Hepatocyte (in vitro differentiated cells): Measurements from ENCODE around the gene IL17RB. TPM values are rescaled to one million over a fixed set of nuclear protein-coding genes. Genes with fewer than 3 reads are reported as not detected.
A peak's percentile ranks its signal among the peaks of the same experiment; 100 is the strongest.

Source experiments
- DNase-seq: peaks from one replicate; pipeline ENCODE4 v3.0.0-alpha.2; 2016; ENCODE audit warnings: low spot score
- H2AFZ ChIP-seq: fragments of 200-600 bp; sonication (generic); 2 replicates; pipeline ENCODE4 v1.6.0; 2016; ENCODE audit warnings: antibody characterized with exemption, mild to moderate bottlenecking
- H3K27ac ChIP-seq: fragments of 200-600 bp; sonication (generic); 2 replicates; pipeline ENCODE4 v1.5.1; 2016; ENCODE audit warnings: mild to moderate bottlenecking
- H3K27me3 ChIP-seq: fragments of 200-600 bp; sonication (generic); 2 replicates; pipeline ENCODE4 v1.6.1; 2016
- H3K36me3 ChIP-seq: fragments of 200-600 bp; sonication (generic); replicated peaks from 2 replicates; pipeline ENCODE4 v1.5.1; 2016; ENCODE audit warnings: low read depth; ENCODE audit not compliant: insufficient read depth
- H3K4me1 ChIP-seq: fragments of 200-600 bp; sonication (generic); 2 replicates; pipeline ENCODE4 v1.5.1; 2016; ENCODE audit warnings: mild to moderate bottlenecking, moderate library complexity; ENCODE audit not compliant: insufficient read depth
- H3K4me2 ChIP-seq: fragments of 200-600 bp; sonication (generic); 2 replicates; pipeline ENCODE4 v1.6.0; 2016
- H3K4me3 ChIP-seq: fragments of 200-600 bp; sonication (generic); 2 replicates; pipeline ENCODE4 v1.5.1; 2016; ENCODE audit warnings: mild to moderate bottlenecking
- H3K79me2 ChIP-seq: fragments of 200-600 bp; sonication (generic); 2 replicates; pipeline ENCODE4 v1.6.0; 2017; ENCODE audit warnings: mild to moderate bottlenecking
- H3K9me2 ChIP-seq: fragments of 200-600 bp; sonication (generic); replicated peaks from 2 replicates; pipeline ENCODE4 v1.6.0; 2017; ENCODE audit warnings: mild to moderate bottlenecking; ENCODE audit not compliant: insufficient read depth
- H3K9me3 ChIP-seq: fragments of 200-600 bp; sonication (generic); 2 replicates; pipeline ENCODE4 v1.5.1; 2016; ENCODE audit warnings: low read depth, mild to moderate bottlenecking
- H4K20me1 ChIP-seq: fragments of 200-600 bp; sonication (generic); 2 replicates; pipeline ENCODE4 v1.6.0; 2016; ENCODE audit warnings: mild to moderate bottlenecking; ENCODE audit not compliant: insufficient read depth, poor library complexity, severe bottlenecking
- CTCF ChIP-seq: fragments of 200-600 bp; sonication (generic); IDR thresholded peaks from 2 replicates; pipeline ENCODE4 v1.5.1; 2016; ENCODE audit warnings: antibody characterized with exemption, mild to moderate bottlenecking; ENCODE audit not compliant: poor library complexity
- EZH2 ChIP-seq: fragments of 200-600 bp; sonication (generic); IDR thresholded peaks from 2 replicates; pipeline ENCODE4 v1.6.1; 2016; ENCODE audit warnings: antibody characterized with exemption, mild to moderate bottlenecking, borderline replicate concordance
- EZH2phosphoT487 ChIP-seq: fragments of 200-600 bp; sonication (generic); IDR thresholded peaks from one replicate; pipeline ENCODE4 v1.6.1; 2018; ENCODE audit warnings: antibody characterized with exemption, mild to moderate bottlenecking, low read depth, moderate library complexity; ENCODE audit not compliant: unreplicated experiment, severe bottlenecking
- WGBS: methylation state at CpG from one replicate; pipeline ENCODE4 v1.1.6; 2016; ENCODE audit warnings: low lambda C conversion rate; ENCODE audit errors: missing lambda C conversion rate; 5-methylcytosine and 5-hydroxymethylcytosine counted together
- polyA plus RNA-seq: library from polyadenylated mRNA; unstranded; fragments of >200 nt; fragmentation: Nextera tagmentation; extraction: Ambion mirVana; gene quantifications from 2 replicates; pipeline ENCODE4 v1.2.1, GENCODE V29; 2016
- total RNA-seq: library from RNA; depleted of rRNA; stranded (reverse); fragments of >200 nt; gene quantifications from 2 replicates; pipeline ENCODE4 v1.2.3, GENCODE V29; 2014

Gene IL17RB
- total and polyA plus RNA-seq, 2 experiments from 2014 or later: 14.1 to 17.4 TPM

DNA sequence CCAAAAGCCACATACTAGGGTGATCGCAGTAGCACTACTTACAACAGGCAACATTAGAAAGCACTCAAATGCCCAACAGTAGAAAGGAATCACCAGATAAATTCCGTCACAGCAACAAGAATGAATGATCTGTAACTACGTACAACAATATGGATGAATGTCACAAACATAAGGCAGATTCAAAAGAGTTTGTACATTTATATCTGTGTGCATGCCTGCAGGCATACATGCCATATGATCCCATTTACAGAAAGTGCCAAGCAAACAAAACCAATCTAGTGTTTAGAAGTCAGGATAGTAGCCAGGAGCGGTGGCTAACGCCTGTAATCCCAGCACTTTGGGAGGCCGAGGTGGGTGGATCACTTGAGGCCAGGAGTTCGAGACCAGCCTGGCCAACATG lies 3.5 kb downstream of the IL17RB start:
- Histone ChIP-seq H3K9me3 (no peaks in the 10 kb centered on the region), H3K27ac (no peak overlapping the region), H3K4me2 (no peak overlapping the region), H3K27me3 (no peaks in the 10 kb centered on the region), H3K4me1 (peaks cover 9% of the 10 kb centered on the region), H3K36me3 (no peaks in the 10 kb centered on the region), H4K20me1 (no peaks in the 10 kb centered on the region), H3K4me3 (no peak overlapping the region), H3K79me2 (peaks cover 3% of the 10 kb centered on the region), H3K9me2 (no peaks in the 10 kb centered on the region), H2AFZ (no peak overlapping the region)
- WGBS: 98% methylated on average over 7 of the region's 7 CpGs
- no peak for DNase-seq
- no peak for TF ChIP-seq CTCF
- TF ChIP-seq EZH2phosphoT487: no peak
- no peak for TF ChIP-seq EZH2

GRCh38 chr3:53850895-53851294 lies 4.5 kb downstream of the IL17RB start:
- DNase-seq: peak; percentile 50
- no peaks in the 10 kb centered on the region for H3K27me3 ChIP-seq

GRCh38 chr3:53856964-53857363 lies 10.6 kb downstream of the IL17RB start:
- 85% methylated on average over 7 of the region's 7 CpGs for WGBS

More at GRCh38 chr3:53850895-53851294, 4.5 kb downstream of the IL17RB start:
- Histone ChIP-seq H4K20me1 (no peaks in the 10 kb centered on the region), H3K4me3 (no peak overlapping the region), H2AFZ (no peak overlapping the region), H3K9me3 (no peaks in the 10 kb centered on the region), H3K4me2 (no peak overlapping the region), H3K79me2 (peaks cover 3% of the 10 kb centered on the region), H3K9me2 (no peaks in the 10 kb centered on the region), H3K4me1 (peaks cover 4% of the 10 kb centered on the region), H3K36me3 (no peaks in the 10 kb centered on the region), H3K27ac (no peak overlapping the region)
- WGBS: 74% methylated on average over 5 of the region's 5 CpGs
- no peak for TF ChIP-seq CTCF
- TF ChIP-seq EZH2phosphoT487: no peak

More at GRCh38 chr3:53856964-53857363, 10.6 kb downstream of the IL17RB start:
- Histone ChIP-seq H3K27me3 (no peaks in the 10 kb centered on the region), H3K4me2 (no peak overlapping the region), H3K27ac (no peak overlapping the region), H3K9me2 (no peaks in the 10 kb centered on the region), H3K36me3 (no peaks in the 10 kb centered on the region), H4K20me1 (no peaks in the 10 kb centered on the region), H3K79me2 (no peaks in the 10 kb centered on the region), H2AFZ (no peak overlapping the region), H3K4me3 (no peak overlapping the region), H3K9me3 (no peaks in the 10 kb centered on the region), H3K4me1 (no peaks in the 10 kb centered on the region)
- TF ChIP-seq CTCF (no peak), EZH2 (no peak), EZH2phosphoT487 (no peak)
- no peak for DNase-seq
